Ishikawa (cell line): Measurements from ENCODE around the gene PNMA6F.

ENCODE experiments used
- CEBPB ChIP-seq: IDR thresholded peaks from 2 replicates; pipeline ENCODE4 v1.6.1; 2012
- EP300 ChIP-seq: IDR thresholded peaks from 2 replicates; pipeline ENCODE4 v1.6.1; 2012; ENCODE audit warnings: borderline replicate concordance
- MAX ChIP-seq: IDR thresholded peaks from 2 replicates; pipeline ENCODE4 v1.6.1; 2012
- RAD21 ChIP-seq: IDR thresholded peaks from 2 replicates; pipeline ENCODE4 v1.6.1; 2012; ENCODE audit warnings: low read depth
- TCF12 ChIP-seq: IDR thresholded peaks from 2 replicates; pipeline ENCODE4 v1.6.1; 2012; ENCODE audit warnings: low read depth
- ZBTB7A ChIP-seq: IDR thresholded peaks from 2 replicates; pipeline ENCODE4 v1.6.1; 2012; ENCODE audit warnings: low read depth
- TF ChIP-seq, protein P1 (sequence below): IDR thresholded peaks from 2 replicates; pipeline ENCODE4 v1.6.1; 2012; ENCODE audit warnings: low read depth, mild to moderate bottlenecking

DNA sequence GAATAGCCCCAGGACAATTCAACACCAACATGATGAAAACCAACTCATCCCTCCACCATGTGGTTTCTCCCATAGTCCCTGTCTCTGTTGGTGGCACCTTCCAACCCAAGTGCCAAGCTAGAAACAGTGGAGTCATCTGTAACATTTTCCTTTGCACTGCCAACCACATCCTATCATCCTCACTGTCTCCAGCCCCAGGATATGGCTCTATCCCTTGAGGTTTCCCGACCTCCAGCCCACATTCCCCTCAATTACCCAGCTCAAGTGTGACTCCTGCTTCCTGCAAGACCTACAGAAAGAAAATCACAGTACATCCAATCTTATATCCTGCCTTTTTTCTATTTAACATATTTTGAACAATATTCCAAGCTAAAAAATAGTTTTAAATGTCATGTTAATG, 24.2 kb downstream of the PNMA6F start:
- no peak for TF ChIP-seq MAX
- TF ChIP-seq RAD21, result no peak
- TF ChIP-seq, protein P1, sequence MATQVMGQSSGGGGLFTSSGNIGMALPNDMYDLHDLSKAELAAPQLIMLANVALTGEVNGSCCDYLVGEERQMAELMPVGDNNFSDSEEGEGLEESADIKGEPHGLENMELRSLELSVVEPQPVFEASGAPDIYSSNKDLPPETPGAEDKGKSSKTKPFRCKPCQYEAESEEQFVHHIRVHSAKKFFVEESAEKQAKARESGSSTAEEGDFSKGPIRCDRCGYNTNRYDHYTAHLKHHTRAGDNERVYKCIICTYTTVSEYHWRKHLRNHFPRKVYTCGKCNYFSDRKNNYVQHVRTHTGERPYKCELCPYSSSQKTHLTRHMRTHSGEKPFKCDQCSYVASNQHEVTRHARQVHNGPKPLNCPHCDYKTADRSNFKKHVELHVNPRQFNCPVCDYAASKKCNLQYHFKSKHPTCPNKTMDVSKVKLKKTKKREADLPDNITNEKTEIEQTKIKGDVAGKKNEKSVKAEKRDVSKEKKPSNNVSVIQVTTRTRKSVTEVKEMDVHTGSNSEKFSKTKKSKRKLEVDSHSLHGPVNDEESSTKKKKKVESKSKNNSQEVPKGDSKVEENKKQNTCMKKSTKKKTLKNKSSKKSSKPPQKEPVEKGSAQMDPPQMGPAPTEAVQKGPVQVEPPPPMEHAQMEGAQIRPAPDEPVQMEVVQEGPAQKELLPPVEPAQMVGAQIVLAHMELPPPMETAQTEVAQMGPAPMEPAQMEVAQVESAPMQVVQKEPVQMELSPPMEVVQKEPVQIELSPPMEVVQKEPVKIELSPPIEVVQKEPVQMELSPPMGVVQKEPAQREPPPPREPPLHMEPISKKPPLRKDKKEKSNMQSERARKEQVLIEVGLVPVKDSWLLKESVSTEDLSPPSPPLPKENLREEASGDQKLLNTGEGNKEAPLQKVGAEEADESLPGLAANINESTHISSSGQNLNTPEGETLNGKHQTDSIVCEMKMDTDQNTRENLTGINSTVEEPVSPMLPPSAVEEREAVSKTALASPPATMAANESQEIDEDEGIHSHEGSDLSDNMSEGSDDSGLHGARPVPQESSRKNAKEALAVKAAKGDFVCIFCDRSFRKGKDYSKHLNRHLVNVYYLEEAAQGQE, result no peak
- no peak for TF ChIP-seq TCF12
- no peak for TF ChIP-seq EP300
- TF ChIP-seq ZBTB7A, result no peak
- TF ChIP-seq CEBPB, result no peak
